ENCODE results near the gene ISX. TPM values are rescaled to one million over a fixed set of nuclear protein-coding genes. Genes with fewer than 3 reads are reported as not detected.

The ISX gene
- total and polyA plus RNA-seq, 10 donors, result not detected

GRCh38 chr22:35111244-35111643 is 45.3 kb downstream of the ISX start:
- Histone ChIP-seq H3K9me3 (peaks cover 0 to 15% (median 7%) of the 10 kb centered on the region in 8 donors), H3K4me1 (no peaks in the 10 kb centered on the region), H3K27me3 (replicated peaks in 1 of 7) (peaks cover 0 to 48% (median 0%) of the 10 kb centered on the region in 7 donors), H3K27ac (no peak overlapping the region), H3K36me3 (no peaks in the 10 kb centered on the region), H3K4me3 (no peak overlapping the region)
- intact Hi-C loops (cut with DNase I; ENCODE audit: low total_unique reads), result no loop called here
- WGBS, 5 donors, result 70 to 78% (median 73%) methylated on average over 3 of the region's 3 CpGs
- no peak for TF ChIP-seq POLR2A (IDR thresholded peaks at IDR 0.05)
- no peak for TF ChIP-seq POLR2AphosphoS5 (IDR thresholded peaks at IDR 0.05)
- no peak for TF ChIP-seq CTCF (IDR thresholded peaks at IDR 0.05 in 8 of 11, conservative IDR thresholded peaks at IDR 0.05 in 3 of 11)
- DNase-seq, result no peak

GRCh38 chr22:35113341-35113740 is 47.4 kb downstream of the ISX start:
- intact Hi-C loops (cut with DNase I; ENCODE audit: low total_unique reads), result no loop called here
- Histone ChIP-seq H3K4me1 (no peaks in the 10 kb centered on the region), H3K27ac (no peak overlapping the region), H3K4me3 (no peak overlapping the region), H3K27me3 (replicated peaks in 1 of 7) (peaks cover 0 to 52% (median 0%) of the 10 kb centered on the region in 7 donors), H3K36me3 (no peaks in the 10 kb centered on the region), H3K9me3 (peaks cover 0 to 4% (median under 1%) of the 10 kb centered on the region in 8 donors)
- 88 to 95% (median 89%) methylated on average over 9 to 10 of the region's 10 CpGs for WGBS, 5 donors
- no peak for TF ChIP-seq POLR2AphosphoS5 (IDR thresholded peaks at IDR 0.05)
- TF ChIP-seq CTCF (IDR thresholded peaks at IDR 0.05 in 8 of 11, conservative IDR thresholded peaks at IDR 0.05 in 3 of 11), result no peak
- TF ChIP-seq POLR2A (IDR thresholded peaks at IDR 0.05), result no peak
- DNase-seq, result no peak

- TF ChIP-seq POLR2AphosphoS5 (IDR thresholded peaks at IDR 0.05) (no peak), POLR2A (IDR thresholded peaks at IDR 0.05) (no peak), CTCF (IDR thresholded peaks at IDR 0.05 in 8 of 11, conservative IDR thresholded peaks at IDR 0.05 in 3 of 11) (no peak)
- Histone ChIP-seq H3K4me1 (no peaks in the 10 kb centered on the region), H3K9me3 (no peaks in the 10 kb centered on the region), H3K4me3 (no peak overlapping the region), H3K36me3 (no peaks in the 10 kb centered on the region), H3K27ac (no peak overlapping the region), H3K27me3 (replicated peaks in 1 of 7) (peaks cover 0 to 42% (median 0%) of the 10 kb centered on the region in 7 donors)
- intact Hi-C loops (cut with DNase I; ENCODE audit: low total_unique reads), result no loop called here
- 68 to 75% (median 73%) methylated on average over 14 of the region's 14 CpGs for WGBS, 5 donors
- DNase-seq, result no peak
Measured at GRCh38 chr22:35114131-35114980, 48.4 kb downstream of the ISX start.

GRCh38 chr22:35115515-35115914 is 49.6 kb downstream of the ISX start:
- intact Hi-C loops (cut with DNase I; ENCODE audit: low total_unique reads), result no loop called here
- H3K4me1 ChIP-seq, result no peaks in the 10 kb centered on the region
- no peaks in the 10 kb centered on the region for H3K36me3 ChIP-seq
- H3K27me3 ChIP-seq (replicated peaks in 1 of 7), result peaks cover 0 to 36% (median 0%) of the 10 kb centered on the region in 7 donors
- WGBS, 5 donors, result 78 to 100% (median 93%) methylated on average over 3 of the region's 3 CpGs
- H3K9me3 ChIP-seq, result no peaks in the 10 kb centered on the region
- no peak overlapping the region for H3K27ac ChIP-seq
- no peak for TF ChIP-seq CTCF (IDR thresholded peaks at IDR 0.05 in 8 of 11, conservative IDR thresholded peaks at IDR 0.05 in 3 of 11)
- no peak for TF ChIP-seq POLR2AphosphoS5 (IDR thresholded peaks at IDR 0.05)
- no peak for TF ChIP-seq POLR2A (IDR thresholded peaks at IDR 0.05)
- no peak for DNase-seq
- no peak overlapping the region for H3K4me3 ChIP-seq
